Measurements from ENCODE around the gene ARHGAP44.

ARHGAP44 gene

GRCh38 chr17:13036751-13037150, 247.5 kb downstream of the ARHGAP44 start:
- no peak for TF ChIP-seq ZFX (IDR thresholded peaks at IDR 0.05)
- no peak overlapping the region for H3K27ac ChIP-seq

DNA sequence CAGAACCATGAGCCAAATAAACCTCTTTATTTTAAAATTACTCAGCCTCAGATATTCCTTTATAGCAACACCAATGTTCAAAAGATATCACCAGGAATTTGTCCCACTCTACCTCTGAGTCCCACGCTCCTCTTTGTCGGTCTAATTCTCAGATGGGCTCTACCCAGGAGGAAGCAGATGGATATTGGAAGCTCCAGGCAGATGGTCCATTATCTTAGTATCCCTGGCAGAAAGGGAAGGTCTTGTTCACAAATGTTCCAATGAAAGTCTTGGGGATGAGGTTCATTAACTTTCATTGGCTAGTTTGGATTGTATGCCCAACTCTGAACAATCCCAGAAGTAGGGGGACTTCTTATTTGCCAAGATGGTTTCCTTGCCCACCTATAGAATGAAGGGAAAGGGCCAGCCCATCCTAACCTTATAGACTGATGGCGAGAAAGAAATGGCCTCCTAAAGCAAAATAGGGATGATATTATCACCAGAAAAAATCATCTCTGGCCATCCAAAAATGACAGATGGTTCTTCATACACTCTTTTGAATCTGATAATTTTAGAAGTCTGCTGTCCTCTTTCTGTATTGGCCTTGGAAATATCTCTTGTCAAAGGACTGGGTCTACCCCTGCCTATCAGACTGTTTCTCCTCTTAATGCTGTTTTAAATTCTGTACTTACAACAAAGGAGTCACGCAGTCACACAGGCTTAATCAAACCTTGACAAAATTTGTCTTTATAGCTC, 249.8 kb downstream of the ARHGAP44 start:
- no peak for TF ChIP-seq ZFX (IDR thresholded peaks at IDR 0.05)
- TF ChIP-seq CTCF (conservative IDR thresholded peaks at IDR 0.05) = no peak
- no peak overlapping the region for H3K27ac ChIP-seq
